Endodermal cell (in vitro differentiated cells): ENCODE results near the gene P2RY11. TPM values are rescaled to one million over a fixed set of nuclear protein-coding genes. Genes with fewer than 3 reads are reported as not detected.

Source experiments
- DNase-seq: peaks from one replicate; pipeline ENCODE4 v3.0.0-alpha.2; 2017
- H3K27ac ChIP-seq: 2 replicates; pipeline ENCODE4 v1.5.1; 2013; ENCODE audit warnings: mild to moderate bottlenecking, low read depth, low read length, moderate library complexity
- H3K27me3 ChIP-seq: 2 replicates; pipeline ENCODE4 v1.6.1; 2013; ENCODE audit warnings: mild to moderate bottlenecking, low read length, moderate library complexity; ENCODE audit not compliant: insufficient read depth, control insufficient read depth, poor library complexity, severe bottlenecking
- H3K36me3 ChIP-seq: 2 replicates; pipeline ENCODE4 v1.7.0; 2013; ENCODE audit warnings: mild to moderate bottlenecking, low read length, moderate library complexity; ENCODE audit not compliant: control insufficient read depth, insufficient read depth
- H3K4me1 ChIP-seq: one replicate; pipeline ENCODE4 v1.7.0; 2013; ENCODE audit warnings: low read length; ENCODE audit not compliant: control insufficient read depth, insufficient read depth
- H3K4me3 ChIP-seq: 2 replicates; pipeline ENCODE4 v1.5.1; 2013; ENCODE audit warnings: mild to moderate bottlenecking, low read length, moderate library complexity
- H3K9ac ChIP-seq: 2 replicates; pipeline ENCODE4 v1.6.1; 2013; ENCODE audit warnings: mild to moderate bottlenecking, low read length, moderate library complexity; ENCODE audit not compliant: poor library complexity, severe bottlenecking; ENCODE audit errors: extremely low read depth
- H3K9me3 ChIP-seq: 2 replicates; pipeline ENCODE4 v1.6.1; 2013; ENCODE audit warnings: mild to moderate bottlenecking, low read length, moderate library complexity; ENCODE audit not compliant: control insufficient read depth
- H3K27ac Mint-ChIP-seq: 2 replicates; pipeline ENCODE4 v1.8.0; 2020; ENCODE audit warnings: mixed read lengths
- H3K27me3 Mint-ChIP-seq: 2 replicates; pipeline ENCODE4 v1.8.0; 2021; ENCODE audit warnings: mild to moderate bottlenecking, mixed read lengths; ENCODE audit not compliant: insufficient read depth
- H3K36me3 Mint-ChIP-seq: 2 replicates; pipeline ENCODE4 v1.8.0; 2020; ENCODE audit warnings: low read depth, mixed read lengths
- H3K4me1 Mint-ChIP-seq: 2 replicates; pipeline ENCODE4 v1.8.0; 2020; ENCODE audit warnings: mixed read lengths
- H3K4me3 Mint-ChIP-seq: 2 replicates; pipeline ENCODE4 v1.8.0; 2020; ENCODE audit warnings: mild to moderate bottlenecking, moderate library complexity, mixed read lengths
- H3K9me3 Mint-ChIP-seq: 2 replicates; pipeline ENCODE4 v1.8.0; 2020; ENCODE audit warnings: mild to moderate bottlenecking, mixed read lengths
- WGBS, 2 experiments: methylation state at CpG; one replicate each; pipeline versions ENCODE4 v1.1.5 to v1.1.7; 2013; ENCODE audit warnings: missing lambda C conversion rate in 2 of 2, mixed read lengths in 1 of 2; ENCODE audit not compliant: insufficient coverage in 1 of 2, insufficient read length in 1 of 2; 5-methylcytosine and 5-hydroxymethylcytosine counted together
- total RNA-seq, 2 donors: library from RNA; stranded (reverse); fragmentation: NEBNext Ultra II Directional in 1 of 2; extraction: Animal tissue kit (Norgen Biotek cat#: 25700) in 1 of 2; gene quantifications; 2 replicates in 1 of 2; 3 replicates in 1 of 2; pipeline ENCODE4 v1.2.1, GENCODE V29; 2021
- TF ChIP-seq, protein P1 (sequence below): fragments of 200-600 bp; sonication (generic); conservative IDR thresholded peaks from 2 replicates; pipeline ENCODE4 v1.5.0; 2021; ENCODE audit warnings: antibody characterized with exemption, mild to moderate bottlenecking

P2RY11 gene
- total RNA-seq, 2 donors from 2014 or later, result 9.0 to 14.8 TPM

DNA sequence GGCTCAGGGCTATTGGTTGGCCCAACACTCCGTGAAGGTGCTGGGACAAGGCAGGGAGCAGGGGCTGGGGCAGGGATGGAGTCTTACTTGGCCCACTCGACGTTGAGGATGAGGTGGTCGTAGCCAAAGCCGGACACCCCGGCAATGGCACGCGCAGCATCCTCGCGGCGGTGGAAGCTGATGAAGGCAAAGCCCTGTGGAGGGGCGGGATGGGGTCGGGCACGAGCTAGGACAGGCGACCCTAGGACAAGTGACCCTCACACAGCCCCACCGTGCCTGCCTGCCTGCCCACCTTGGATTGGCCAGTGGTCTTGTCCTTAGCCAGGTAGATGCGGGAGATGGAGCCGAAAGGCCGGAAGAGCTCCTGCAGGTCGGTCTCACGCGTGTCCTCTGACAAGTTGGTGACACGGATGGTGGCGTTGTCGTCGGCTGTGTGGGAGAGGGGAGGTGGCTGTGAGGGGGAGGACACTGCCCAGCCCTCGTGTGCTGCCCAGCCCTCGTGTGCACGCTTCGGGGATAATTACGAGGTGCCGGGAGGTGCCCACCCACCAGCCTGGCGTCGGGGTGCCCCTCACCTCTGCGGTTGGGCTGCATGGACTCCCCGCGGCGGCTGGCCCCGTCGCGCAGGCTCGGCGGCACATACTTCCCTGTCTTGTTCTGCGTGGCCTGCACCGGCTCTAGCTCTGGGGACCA lies 4.0 kb downstream of the P2RY11 start:
- peak overlapping the region; percentile 70 for H3K27ac Mint-ChIP-seq
- Histone ChIP-seq H3K27ac (no peak overlapping the region), H3K9me3 (no peaks in the 10 kb centered on the region), H3K27me3 (no peaks in the 10 kb centered on the region), H3K9ac (no peak overlapping the region), H3K4me1 (no peaks in the 10 kb centered on the region), H3K36me3 (peaks cover 36% of the 10 kb centered on the region), H3K4me3 (no peak overlapping the region)
- no peaks in the 10 kb centered on the region for H3K9me3 Mint-ChIP-seq
- H3K36me3 Mint-ChIP-seq, result peaks cover 32% of the 10 kb centered on the region
- no peak overlapping the region for H3K4me3 Mint-ChIP-seq
- DNase-seq, result peak; percentile 48
- no peaks in the 10 kb centered on the region for H3K27me3 Mint-ChIP-seq
- H3K4me1 Mint-ChIP-seq, result no peaks in the 10 kb centered on the region
- 97 to 98% methylated on average over 32 to 45 of the region's 45 CpGs for WGBS, 2 experiments
- TF ChIP-seq, protein P1, sequence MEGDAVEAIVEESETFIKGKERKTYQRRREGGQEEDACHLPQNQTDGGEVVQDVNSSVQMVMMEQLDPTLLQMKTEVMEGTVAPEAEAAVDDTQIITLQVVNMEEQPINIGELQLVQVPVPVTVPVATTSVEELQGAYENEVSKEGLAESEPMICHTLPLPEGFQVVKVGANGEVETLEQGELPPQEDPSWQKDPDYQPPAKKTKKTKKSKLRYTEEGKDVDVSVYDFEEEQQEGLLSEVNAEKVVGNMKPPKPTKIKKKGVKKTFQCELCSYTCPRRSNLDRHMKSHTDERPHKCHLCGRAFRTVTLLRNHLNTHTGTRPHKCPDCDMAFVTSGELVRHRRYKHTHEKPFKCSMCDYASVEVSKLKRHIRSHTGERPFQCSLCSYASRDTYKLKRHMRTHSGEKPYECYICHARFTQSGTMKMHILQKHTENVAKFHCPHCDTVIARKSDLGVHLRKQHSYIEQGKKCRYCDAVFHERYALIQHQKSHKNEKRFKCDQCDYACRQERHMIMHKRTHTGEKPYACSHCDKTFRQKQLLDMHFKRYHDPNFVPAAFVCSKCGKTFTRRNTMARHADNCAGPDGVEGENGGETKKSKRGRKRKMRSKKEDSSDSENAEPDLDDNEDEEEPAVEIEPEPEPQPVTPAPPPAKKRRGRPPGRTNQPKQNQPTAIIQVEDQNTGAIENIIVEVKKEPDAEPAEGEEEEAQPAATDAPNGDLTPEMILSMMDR, result no peak

DNA sequence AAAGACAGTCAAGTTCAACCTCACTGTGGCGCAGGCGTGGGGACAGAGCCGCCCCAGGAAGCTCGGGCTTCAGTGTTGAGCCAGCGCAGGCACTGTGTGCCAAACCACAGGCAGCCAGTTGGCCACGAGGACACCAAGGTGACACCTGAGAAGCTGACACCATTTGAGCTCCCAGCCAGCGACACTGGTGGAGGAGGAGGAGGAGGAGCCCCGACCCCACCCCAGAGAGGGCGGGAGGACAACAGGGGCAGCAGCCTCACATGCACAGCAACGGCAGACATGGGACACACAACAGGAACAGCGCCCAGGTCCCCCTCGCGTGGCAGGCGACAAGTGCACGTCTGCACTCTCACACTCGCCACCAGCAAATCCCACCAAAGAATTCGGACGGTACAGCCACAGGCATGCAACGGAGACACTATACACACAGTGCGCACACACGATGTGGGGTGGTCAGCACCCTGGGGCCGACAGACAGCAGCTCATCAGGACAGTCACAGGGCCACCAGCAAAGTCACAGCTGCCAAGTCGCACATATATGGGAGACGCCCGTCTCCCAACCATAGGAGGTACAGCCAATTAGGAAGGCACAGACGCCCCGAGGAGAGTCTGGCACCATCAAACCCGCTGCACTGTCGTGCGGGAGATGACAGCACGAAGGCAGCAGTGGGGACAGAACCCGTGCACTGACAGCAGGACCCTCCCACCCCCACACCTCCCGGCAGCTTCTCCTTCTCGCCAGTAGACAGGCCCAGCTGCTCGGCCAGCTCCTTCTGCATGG lies 4.8 kb downstream of the P2RY11 start:
- Mint-ChIP-seq H3K4me3 (no peak overlapping the region), H3K4me1 (no peaks in the 10 kb centered on the region)

DNA sequence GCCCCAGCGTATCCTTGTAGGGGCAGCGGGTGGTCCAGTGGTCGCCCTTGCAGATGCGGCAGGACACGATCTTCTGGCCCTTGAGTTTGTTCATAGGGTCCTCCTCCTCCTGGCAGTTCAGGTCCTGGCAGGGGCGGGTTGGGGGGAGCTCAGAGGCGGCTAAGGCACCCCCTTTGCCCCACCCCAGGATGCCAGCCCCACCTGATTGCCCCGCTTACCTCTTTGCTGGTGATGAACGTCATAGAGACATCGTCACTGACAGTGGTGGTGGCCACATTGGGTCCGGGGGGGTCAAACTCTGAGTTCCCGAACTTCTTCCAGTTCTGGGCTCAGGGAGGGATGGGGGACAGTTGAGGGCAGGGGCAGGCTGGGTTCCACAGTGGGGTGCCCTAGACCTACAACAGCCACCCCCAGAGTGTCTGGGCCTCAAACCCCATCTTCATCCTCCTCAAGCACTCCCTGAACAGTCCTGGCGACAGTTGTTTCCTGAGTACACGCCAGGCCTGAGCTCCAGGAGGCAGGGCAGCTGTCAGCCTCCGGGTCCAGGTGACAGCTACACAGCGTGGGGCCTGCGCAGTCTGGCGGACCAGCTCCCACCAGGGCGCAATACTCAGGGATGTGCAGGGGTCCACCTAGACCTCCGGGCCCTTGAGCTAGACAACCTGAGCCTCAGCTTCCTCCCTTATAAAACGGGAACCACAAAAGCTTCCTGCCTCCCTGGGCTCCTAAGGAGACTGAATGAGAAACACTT lies 5.5 kb downstream of the P2RY11 start:
- H3K36me3 Mint-ChIP-seq, result peaks cover 23% of the 10 kb centered on the region
- Histone ChIP-seq H3K27me3 (no peaks in the 10 kb centered on the region), H3K9me3 (no peaks in the 10 kb centered on the region), H3K36me3 (peaks cover 25% of the 10 kb centered on the region), H3K4me1 (no peaks in the 10 kb centered on the region), H3K9ac (no peak overlapping the region), H3K27ac (no peak overlapping the region), H3K4me3 (no peak overlapping the region)
- no peaks in the 10 kb centered on the region for H3K27me3 Mint-ChIP-seq
- no peak overlapping the region for H3K4me3 Mint-ChIP-seq
- H3K4me1 Mint-ChIP-seq, result no peaks in the 10 kb centered on the region
- H3K9me3 Mint-ChIP-seq, result no peaks in the 10 kb centered on the region
- TF ChIP-seq, protein P1, result no peak
- no peak for DNase-seq
- no peak overlapping the region for H3K27ac Mint-ChIP-seq
- 94 to 98% methylated on average over 14 to 21 of the region's 21 CpGs for WGBS, 2 experiments

More for the DNA sequence above, 4.8 kb downstream of the P2RY11 start:
- TF ChIP-seq, protein P1, result no peak
- no peak overlapping the region for H3K27ac ChIP-seq
- H3K36me3 ChIP-seq, result peaks cover 29% of the 10 kb centered on the region
- H3K9me3 ChIP-seq, result no peaks in the 10 kb centered on the region
- no peak overlapping the region for H3K4me3 ChIP-seq
- Mint-ChIP-seq H3K27ac (peak overlapping the region; percentile 70), H3K27me3 (no peaks in the 10 kb centered on the region), H3K36me3 (peaks cover 28% of the 10 kb centered on the region), H3K9me3 (no peaks in the 10 kb centered on the region)
- no peak overlapping the region for H3K9ac ChIP-seq
- DNase-seq, result no peak
- WGBS, 2 experiments, result 95 to 97% methylated on average over 29 to 35 of the region's 35 CpGs
- no peaks in the 10 kb centered on the region for H3K4me1 ChIP-seq
- no peaks in the 10 kb centered on the region for H3K27me3 ChIP-seq
